Measurements from ENCODE around the gene HSF2BP.
"Not testable (repeated sequence)": the region's sequence is repeated elsewhere in the genome, so short reads cannot be mapped to it uniquely, and the experiment has no call there.

Gene HSF2BP

DNA sequence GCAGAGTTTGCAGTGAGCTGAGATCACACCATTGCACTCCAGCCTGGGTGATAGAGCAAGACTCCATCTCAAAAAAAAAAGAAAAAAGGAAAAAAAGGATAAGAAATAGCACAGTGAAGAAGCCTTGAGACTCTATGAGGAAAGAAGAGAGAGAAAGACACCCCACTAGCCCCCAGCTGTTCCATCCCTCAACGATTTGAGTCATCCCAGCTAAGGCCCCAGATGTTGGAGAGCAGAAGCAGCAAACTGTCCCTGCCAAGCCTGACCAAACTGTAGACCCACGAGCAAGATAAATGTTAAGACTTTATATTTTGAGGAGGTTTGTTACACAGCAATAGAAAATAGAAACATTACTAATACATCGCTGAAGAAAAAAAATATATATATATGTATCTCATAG is 42.4 kb downstream of the HSF2BP start:
- not testable (repeated sequence) for DNase-seq

DNA sequence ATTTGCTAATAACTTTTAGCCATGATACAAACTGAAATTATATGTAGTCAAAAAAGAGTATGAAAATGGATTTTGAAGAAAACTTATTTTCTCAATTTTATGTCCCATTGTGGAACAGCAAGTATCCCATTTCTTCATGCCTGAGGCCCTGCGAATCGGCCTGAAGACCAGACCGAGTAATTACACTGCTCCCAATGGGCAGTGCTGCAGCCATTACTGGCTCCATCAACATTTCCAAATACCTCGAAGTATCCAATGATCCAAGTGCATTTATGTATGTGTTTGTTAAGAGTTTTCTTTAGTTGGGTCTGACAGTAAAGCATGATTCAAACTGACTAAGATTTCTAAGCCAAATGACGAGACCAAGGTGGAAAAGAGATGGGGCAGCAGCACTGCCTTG is 44.4 kb downstream of the HSF2BP start:
- no peak for DNase-seq

DNA sequence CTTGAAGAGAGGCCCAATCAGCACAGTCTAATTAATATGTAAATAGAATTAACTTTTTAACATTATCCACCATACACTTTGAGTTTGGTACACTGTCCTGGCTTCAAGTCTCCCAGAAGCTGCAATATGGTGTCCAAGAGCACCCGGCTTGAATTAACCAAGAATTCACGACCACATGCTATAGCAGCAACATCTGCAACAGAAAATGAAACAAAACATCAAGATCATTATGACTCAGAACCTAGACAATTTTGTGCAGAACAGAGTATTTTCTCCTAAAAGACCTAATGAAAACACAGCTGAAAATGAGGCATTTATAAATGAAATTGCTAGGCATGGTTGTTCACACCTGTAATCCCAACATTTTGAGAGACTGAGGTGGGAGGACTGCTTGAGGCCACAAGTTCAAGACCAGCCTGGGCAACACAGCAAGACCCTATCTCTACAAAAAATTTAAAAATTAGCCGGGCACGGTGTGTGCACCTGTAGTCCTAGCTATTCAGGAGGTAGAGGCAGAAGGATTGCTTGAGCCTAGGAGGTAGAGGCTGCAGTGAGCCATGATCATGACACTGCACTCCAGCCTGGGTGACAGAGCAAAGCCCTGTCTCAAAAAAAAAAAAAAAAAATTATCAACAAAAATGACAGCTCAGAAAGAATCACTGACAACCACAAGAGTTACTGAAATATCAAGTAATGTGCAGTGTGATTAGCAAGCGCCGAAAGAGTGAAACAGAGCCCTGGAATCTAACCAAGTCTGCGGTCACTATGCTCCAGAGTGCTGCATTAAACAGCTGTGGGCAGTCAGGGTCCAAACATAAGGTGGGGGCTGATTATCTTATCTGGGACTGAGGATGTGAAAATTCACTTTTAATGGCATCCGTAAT is 45.3 kb downstream of the HSF2BP start:
- DNase-seq = no peak

DNA sequence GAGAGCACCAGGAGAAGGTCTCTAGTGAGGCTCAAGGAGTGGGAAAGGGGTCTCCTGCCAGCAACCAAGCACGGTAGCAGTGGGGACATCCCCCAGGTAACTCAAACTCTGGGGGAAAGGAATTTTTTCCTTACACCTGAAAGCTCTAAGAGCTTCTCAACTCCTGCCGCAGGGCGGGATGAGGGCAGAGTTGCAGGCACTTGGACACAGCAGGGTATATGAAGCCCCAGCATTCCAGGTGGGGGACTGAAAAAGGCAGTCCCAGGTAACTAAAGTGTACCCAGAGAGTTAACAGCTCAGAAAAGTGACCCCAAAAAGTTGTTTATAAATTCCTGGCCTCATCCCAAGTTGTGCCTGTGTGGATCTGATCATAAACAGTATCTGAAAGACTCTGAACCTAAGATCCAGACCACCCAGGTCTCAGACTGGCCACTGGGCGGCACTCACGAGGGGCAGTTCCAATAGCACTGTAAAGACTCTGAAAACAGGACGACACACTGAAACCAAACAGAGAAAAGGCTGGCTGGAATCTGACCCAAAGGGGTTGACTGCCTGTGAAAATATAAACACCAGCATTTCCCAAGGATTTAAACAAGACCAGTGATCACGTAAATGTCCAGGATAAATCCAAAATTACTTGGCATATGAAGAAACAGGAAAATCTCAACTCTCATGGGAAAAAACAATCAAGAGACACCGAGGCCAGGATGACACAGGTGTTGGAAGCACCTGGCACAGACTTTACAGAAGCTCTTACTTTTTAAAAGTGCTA is 47.5 kb downstream of the HSF2BP start:
- peak; percentile 62 for DNase-seq

DNA sequence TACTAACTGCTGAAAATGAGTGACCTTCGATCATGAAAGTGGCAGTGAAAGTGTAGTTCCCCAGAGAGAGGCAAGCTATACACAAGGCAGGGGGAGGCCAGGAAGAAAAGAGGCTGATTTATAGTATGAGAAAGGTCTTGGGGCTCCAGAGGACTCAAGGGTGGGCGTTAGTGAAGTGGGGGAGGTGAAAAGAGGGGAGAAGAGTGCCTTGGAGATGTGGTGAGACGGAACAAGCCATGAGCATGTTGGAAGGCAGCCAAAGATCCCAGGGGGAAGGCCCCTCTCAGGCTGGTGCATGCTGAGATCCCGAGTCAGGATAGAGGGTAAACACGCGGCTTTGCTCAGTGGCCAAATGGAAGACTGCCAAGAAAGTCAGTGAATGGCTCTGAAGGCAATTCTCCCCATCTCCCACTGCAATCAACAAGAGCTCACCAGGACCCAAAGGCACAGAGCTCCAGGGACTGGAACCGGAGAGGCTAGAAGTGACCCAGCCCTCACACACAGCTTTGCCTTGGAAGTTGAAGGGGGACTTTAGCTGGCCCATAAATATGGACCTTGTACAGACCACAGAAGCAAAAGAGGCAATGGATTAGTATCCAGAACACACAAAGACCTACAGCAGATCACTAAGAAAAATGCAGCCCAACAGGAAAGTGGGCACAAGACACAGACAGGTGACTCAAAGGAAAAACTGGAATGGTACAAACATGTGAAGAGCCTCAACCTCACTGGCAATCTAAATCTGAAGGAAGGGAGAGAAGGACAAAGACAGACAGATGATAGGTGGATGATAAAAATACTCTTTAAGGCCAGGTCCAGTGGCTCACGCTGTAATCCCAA is 49.6 kb downstream of the HSF2BP start:
- DNase-seq = peak; percentile 99

DNA sequence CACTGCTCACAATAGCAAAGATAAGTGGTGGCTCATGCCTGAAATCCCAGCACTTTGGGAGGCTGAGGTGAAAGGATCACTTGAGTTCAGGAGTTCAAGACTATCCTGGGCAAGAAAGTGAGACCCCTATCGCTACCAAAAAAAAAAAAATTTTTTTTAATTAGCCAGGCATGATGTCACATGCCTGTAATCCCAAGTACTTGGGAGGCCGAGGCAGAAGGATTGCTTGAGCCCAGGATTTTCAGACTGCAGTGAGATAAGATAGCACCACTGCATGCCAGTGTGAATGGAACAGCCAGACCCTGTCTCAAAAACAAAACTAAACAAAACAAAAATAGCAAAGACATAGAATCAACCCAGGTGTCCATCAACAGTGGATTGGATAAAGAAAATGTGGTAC is 50.6 kb downstream of the HSF2BP start:
- no peak for DNase-seq

GRCh38 chr21:43608225-43608624 is 51.1 kb downstream of the HSF2BP start:
- no peak for DNase-seq

GRCh38 chr21:43605320-43606215 is 53.7 kb downstream of the HSF2BP start:
- DNase-seq = no peak

GRCh38 chr21:43604505-43605204 is 54.6 kb downstream of the HSF2BP start:
- no peak for DNase-seq

DNA sequence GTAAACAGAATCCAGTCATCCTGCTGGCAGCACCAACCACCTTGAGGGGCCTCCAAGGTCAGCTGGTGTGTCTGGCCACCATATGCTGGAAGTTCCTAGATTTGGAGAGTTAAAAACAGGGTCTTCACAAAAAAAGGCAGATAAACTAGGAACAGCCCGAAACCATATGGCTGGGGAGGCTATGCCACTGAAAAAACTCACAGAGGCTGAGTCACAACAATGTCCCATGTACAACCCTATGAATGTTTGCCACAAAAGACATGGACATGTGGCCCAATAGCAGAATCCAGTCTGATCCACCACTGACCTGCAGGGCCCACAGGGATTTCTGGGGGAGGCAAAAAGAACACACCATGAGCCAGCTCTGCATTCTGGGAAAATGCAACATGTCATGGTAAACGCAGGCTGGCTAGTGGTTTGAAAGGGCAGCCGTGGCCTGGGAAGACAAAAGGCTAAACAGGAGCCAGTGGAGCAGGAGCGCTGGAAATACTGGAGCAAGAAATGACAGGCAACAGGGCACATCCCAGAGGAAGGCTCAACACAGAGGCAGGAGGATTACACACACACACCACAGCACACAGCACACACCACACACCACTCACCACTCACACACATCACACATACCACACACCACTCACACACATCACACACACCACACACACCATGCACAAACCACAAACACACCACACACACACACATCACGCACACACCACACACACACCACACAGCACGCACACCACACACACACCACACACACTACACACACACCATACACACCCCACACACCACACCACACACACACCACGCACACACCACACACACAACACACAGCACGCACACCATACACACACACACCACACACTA is 55.4 kb downstream of the HSF2BP start:
- DNase-seq = no peak

- peak; percentile 42 for DNase-seq
Measured at GRCh38 chr21:43603233-43603626, 56.1 kb downstream of the HSF2BP start.

- no peak for DNase-seq
Measured at GRCh38 chr21:43602266-43603232, 56.7 kb downstream of the HSF2BP start.

DNA sequence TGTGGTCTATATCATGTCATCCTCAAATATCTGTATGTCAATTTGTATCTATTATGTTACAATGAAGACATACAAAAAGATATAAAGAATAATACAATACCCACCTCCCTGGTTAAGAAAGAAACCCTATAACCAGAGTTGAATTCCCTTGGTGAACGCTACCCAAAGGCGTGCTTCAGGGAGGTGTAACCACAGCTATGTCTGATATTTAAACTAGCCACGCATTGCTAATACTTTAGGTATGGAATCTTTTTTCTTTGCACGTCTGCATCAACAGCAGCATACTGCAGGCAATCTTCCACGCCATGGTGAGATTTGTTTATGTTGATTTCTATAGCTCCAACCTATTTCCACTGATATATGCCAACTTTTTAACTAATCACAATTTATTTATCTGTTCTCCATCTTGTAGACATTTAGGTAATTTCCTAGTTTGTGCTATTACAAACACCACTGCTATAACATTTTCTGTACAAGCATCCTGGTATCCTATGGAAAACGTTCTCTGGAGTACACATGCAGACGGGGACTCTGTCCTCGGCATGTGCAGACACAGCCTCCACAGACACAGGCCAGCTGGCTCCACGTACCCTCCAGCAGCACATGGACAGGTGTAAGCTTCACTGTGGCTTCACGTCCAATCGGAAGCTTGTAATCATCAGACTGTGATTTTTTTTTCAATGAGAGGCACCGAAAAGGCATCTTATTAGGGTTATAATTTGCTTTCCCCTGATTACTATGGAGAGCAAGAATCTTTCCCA is 58.5 kb downstream of the HSF2BP start:
- DNase-seq = no peak

DNA sequence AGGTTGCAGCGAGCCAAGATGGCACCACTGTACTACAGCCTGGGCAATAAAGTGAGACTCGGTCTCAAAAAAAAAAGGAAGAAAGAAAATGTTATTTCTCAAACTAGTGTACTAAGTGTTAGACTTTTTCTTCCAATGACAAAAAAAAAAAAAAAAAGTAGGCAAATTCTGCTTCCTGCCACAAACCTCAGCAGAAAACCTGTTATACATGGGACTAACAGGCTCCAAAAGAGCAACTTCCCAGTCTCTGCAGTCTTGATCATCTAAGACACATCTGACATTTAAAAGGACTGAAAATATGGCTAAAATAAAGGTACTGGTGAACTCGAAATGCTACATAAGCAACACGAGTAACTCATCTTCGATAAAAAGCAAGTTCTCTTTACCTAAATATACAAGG is 59.6 kb downstream of the HSF2BP start:
- no peak for DNase-seq

DNA sequence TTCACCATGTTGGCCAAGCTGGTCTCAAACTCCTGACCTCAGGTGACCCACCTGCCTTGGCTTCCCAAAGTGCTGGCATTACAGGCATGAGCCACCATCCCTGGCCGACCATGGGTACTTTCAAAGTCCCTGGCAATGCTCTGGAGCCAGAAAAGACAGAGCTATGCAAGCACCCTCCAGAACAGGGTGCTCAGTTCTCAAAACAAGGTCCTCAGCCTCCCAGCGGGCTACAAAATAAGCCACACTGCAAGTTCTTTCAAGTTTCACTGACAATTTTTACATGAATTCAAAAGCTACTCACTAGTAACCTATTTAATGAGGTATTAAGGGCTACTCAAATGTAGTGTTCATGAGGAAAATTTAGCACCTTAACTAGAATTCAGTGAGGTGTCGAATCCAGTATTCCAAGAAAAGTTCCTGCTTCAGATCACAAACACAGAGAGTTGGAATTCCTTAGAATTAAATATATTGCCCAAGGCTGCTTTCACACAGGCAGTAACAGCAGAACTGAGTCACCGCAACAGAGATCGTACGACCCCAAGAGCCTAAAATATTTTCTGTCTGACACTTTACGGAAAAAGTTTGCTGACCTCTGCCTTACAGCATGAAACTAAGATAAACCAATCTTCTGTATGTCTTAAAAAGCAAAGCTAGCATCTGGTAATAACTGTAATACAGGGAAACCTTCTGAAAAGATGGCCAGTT is 60.7 kb downstream of the HSF2BP start:
- DNase-seq = no peak

DNA sequence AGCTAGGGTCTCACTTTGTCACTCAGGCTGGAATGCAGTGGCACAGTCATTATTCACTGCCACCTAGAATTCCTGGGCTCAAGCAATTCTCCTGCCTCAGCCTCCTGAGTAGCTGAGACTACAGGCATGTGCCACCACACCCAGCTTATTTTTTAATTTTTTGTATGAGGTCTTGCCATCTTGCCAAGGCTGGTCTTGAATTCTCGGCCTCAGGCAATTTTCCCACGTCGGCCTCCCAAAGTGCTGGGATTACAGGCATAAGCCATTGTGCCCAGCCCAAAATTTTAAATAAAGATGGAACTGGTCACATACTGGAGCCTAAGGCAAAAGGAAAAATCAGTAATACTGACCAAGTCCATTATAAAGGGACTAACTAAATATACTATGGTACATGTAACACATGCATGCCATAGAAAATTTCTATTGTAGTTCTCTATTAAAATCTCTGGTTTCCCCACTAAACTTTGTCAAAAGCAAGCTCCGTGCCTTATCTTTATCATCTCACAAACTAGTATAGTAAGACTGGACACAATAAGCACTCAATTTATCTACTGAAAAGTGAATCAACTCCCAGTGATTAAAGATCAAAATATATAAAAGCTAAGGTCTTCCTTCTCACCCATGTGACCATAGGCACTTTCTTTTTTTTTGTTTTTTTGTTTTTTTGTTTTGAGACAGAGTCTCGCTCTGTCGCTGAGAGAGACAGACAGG is 61.6 kb downstream of the HSF2BP start:
- no peak for DNase-seq

DNA sequence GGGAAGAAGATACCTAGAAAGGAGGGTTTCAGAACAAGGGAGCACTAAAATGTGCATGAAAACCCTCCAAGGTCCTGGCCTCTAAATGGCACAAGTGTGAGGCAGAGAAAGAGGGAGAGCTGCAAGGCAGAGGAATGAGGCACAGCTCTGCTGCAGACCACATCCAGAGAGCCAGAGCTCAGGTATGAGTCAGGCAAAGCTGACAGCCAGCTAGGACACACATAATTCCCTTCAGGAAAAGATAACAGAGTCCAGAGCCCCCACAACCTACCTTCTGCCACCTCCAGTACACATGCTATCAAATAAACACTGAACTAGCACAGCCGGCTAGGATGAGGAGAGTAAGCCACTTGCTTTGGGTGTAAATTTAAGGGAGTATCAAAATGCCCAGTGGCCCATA is 62.2 kb downstream of the HSF2BP start:
- no peak for DNase-seq

Data from NCI-H1092 treated with DMSO at 0.1 percent for 48 hours (cell line).